ENCODE results near the gene TDRD10. TPM values are rescaled to one million over a fixed set of nuclear protein-coding genes. Genes with fewer than 3 reads are reported as not detected.

The TDRD10 gene
- total and polyA plus RNA-seq, 2 of the 4 experiments (the other 2 are of a cell fraction) = not detected

GRCh38 chr1:154467434-154468102 lies 34.5 kb upstream of the TDRD10 start:
- no peaks in the 10 kb centered on the region for H3K79me1 ChIP-seq (ENCODE audit: low read depth in 1 of 2, low read length in 2 of 2)
- H2BK120ac ChIP-seq (ENCODE audit: low read depth, low read length) = no peak overlapping the region
- TF ChIP-seq FOS (IDR thresholded peaks at IDR 0.05; ENCODE audit: low read depth, low read length) = no peak
- no peak for TF ChIP-seq CHD1 (IDR thresholded peaks at IDR 0.05; ENCODE audit: low read depth, low read length)
- TF ChIP-seq BHLHE40 (IDR thresholded peaks at IDR 0.05; ENCODE audit: low read depth, low read length) = no peak
- TF ChIP-seq MXI1 (IDR thresholded peaks at IDR 0.05; ENCODE audit: borderline replicate concordance, low read depth, low read length) = no peak
- TF ChIP-seq MAFK (IDR thresholded peaks at IDR 0.05; ENCODE audit: low read depth, low read length) = no peak
- TF ChIP-seq USF2 (IDR thresholded peaks at IDR 0.05; ENCODE audit: low read depth, low read length) = no peak
- no peak for TF ChIP-seq POLR2A (IDR thresholded peaks at IDR 0.05; ENCODE audit: low read depth, low read length)
- no peak overlapping the region for H4K8ac ChIP-seq (ENCODE audit: low read depth in 2 of 2, low read length in 2 of 2)
- peaks cover 6% of the 10 kb centered on the region for H3K9me1 ChIP-seq (ENCODE audit: insufficient read depth, low read length)
- no peak overlapping the region for H2AFZ ChIP-seq (replicated peaks; ENCODE audit: low read length, poor library complexity)
- DNase-seq = no peak
- peaks cover 13% of the 10 kb centered on the region; the same call in 1 of the 2 replicates for H3K36me3 ChIP-seq (ENCODE audit: control insufficient read depth, insufficient read depth, low read length)
- H3K18ac ChIP-seq (ENCODE audit: low read depth, low read length) = no peak overlapping the region
- ChIA-PET CTCF (no interaction called here), POLR2A (ENCODE audit: unreplicated experiment) (no interaction called here)
- no peak overlapping the region for H2AK5ac ChIP-seq (ENCODE audit: low read depth, low read length)
- H3K23ac ChIP-seq (ENCODE audit: low read depth, low read length) = no peak overlapping the region
- intact Hi-C loops (cut with micrococcal nuclease) = no loop called here
- H3K9me3 ChIP-seq (ENCODE audit: control insufficient read depth, insufficient read depth, low read length) = no peaks in the 10 kb centered on the region
- no peak overlapping the region for H2AK9ac ChIP-seq (replicated peaks; ENCODE audit: low read depth, low read length, poor library complexity)
- no peaks in the 10 kb centered on the region; the same call in 1 of the 2 replicates for H3K27me3 ChIP-seq (ENCODE audit: control insufficient read depth, insufficient read depth, low read length)
- peaks cover 8% of the 10 kb centered on the region for H3K4me1 ChIP-seq (ENCODE audit: control insufficient read depth, insufficient read depth, low read length)
- H3K27ac ChIP-seq (ENCODE audit: insufficient read depth, low read length) = no peak overlapping the region
- dilution Hi-C loops (cut with HindIII; ENCODE audit: low sequenced_read_pairs, unreplicated experiment) = no loop called here
- ATAC-seq (ENCODE audit: low read depth) = no peak
- no peak overlapping the region for H3K4me2 ChIP-seq (ENCODE audit: low read depth, low read length)
- no peak overlapping the region for H3K4me3 ChIP-seq (ENCODE audit: insufficient read depth, low read depth, low read length)
- H2BK20ac ChIP-seq (ENCODE audit: low read depth, low read length) = no peak overlapping the region
- H2BK15ac ChIP-seq (ENCODE audit: low read depth, low read length) = no peak overlapping the region
- H2BK5ac ChIP-seq (ENCODE audit: low read depth, low read length, poor library complexity, severe bottlenecking) = no peak overlapping the region
- H3K4ac ChIP-seq (ENCODE audit: low read depth, low read length) = no peak overlapping the region
- in situ Hi-C loops (cut with MboI; ENCODE audit: low sequenced_read_pairs) = no loop called here
- H4K20me1 ChIP-seq (ENCODE audit: insufficient read depth, low read length) = no peaks in the 10 kb centered on the region
- WGBS, 2 experiments (ENCODE audit: extremely low coverage in 2 of 2, insufficient read length in 1 of 2) = no CpG with 5 or more reads among the region's 11 CpGs
- no peak overlapping the region for H3K56ac ChIP-seq (ENCODE audit: extremely low read depth, insufficient read depth, low read length)
- no peak overlapping the region for H4K5ac ChIP-seq (ENCODE audit: low read depth, low read length)
- no peak overlapping the region for H3K9ac ChIP-seq (ENCODE audit: low read depth, low read length)
- H4K91ac ChIP-seq (ENCODE audit: insufficient read depth, low read depth, low read length) = no peak overlapping the region
- no peak overlapping the region for H3K14ac ChIP-seq (replicated peaks; ENCODE audit: low read depth, low read length)
- no TSS peak for BruUV-seq (replicated peaks)

All from IMR-90 (cell line).